HepG2 (cell line): ENCODE measurements around the gene IFIT1B. TPM values are rescaled to one million over a fixed set of nuclear protein-coding genes. Genes with fewer than 3 reads are reported as not detected.
A peak's percentile ranks its signal among the peaks of the same experiment; 100 is the strongest.

ENCODE experiments used
- GATAD2A ChIP-seq: IDR thresholded peaks from 2 replicates; pipeline ENCODE4 v1.6.1; 2016
- GMEB2 ChIP-seq: IDR thresholded peaks from 2 replicates; pipeline ENCODE4 v1.6.1; 2016; ENCODE audit warnings: missing biosample characterization, missing genetic modification reagents, low read depth
- HOXA7 ChIP-seq: sonication (generic); formaldehyde crosslinking; IDR thresholded peaks from 2 replicates; pipeline ENCODE4 v1.8.1; 2022; ENCODE audit warnings: mild to moderate bottlenecking, missing genetic modification reagents, moderate library complexity
- MED8 ChIP-seq: sonication (generic); formaldehyde crosslinking; IDR thresholded peaks from 2 replicates; pipeline ENCODE4 v1.8.1; 2023; ENCODE audit warnings: mild to moderate bottlenecking, missing genetic modification reagents; ENCODE audit not compliant: insufficient replicate concordance
- NFATC3 ChIP-seq: sonication (generic); formaldehyde crosslinking; IDR thresholded peaks from 2 replicates; pipeline ENCODE4 v1.5.1; 2020; ENCODE audit warnings: mild to moderate bottlenecking, missing genetic modification reagents
- PLSCR1 ChIP-seq: sonication (generic); formaldehyde crosslinking; IDR thresholded peaks from 2 replicates; pipeline ENCODE4 v1.5.0; 2020; ENCODE audit warnings: missing genetic modification reagents, mild to moderate bottlenecking, borderline replicate concordance
- RFX1 ChIP-seq: fragments of 450-650 bp; IDR thresholded peaks from 2 replicates; pipeline ENCODE4 v1.6.1; 2017
- ZBTB26 ChIP-seq: IDR thresholded peaks from 2 replicates; pipeline ENCODE4 v1.6.1; 2016; ENCODE audit warnings: missing compliant biosample characterization, missing genetic modification reagents, borderline replicate concordance
- ZGPAT ChIP-seq: IDR thresholded peaks from 2 replicates; pipeline ENCODE4 v1.6.1; 2016; ENCODE audit warnings: mild to moderate bottlenecking
- ZHX1 ChIP-seq: sonication (generic); formaldehyde crosslinking; IDR thresholded peaks from 2 replicates; pipeline ENCODE4 v1.8.1; 2022; ENCODE audit warnings: low read depth, mild to moderate bottlenecking, missing genetic modification reagents
- ZNF329 ChIP-seq: sonication (generic); formaldehyde crosslinking; IDR thresholded peaks from 2 replicates; pipeline ENCODE4 v1.9.0; 2021; ENCODE audit warnings: low read depth, mild to moderate bottlenecking, missing genetic modification reagents
- ZNF547 ChIP-seq: sonication (generic); formaldehyde crosslinking; IDR thresholded peaks from 2 replicates; pipeline ENCODE4 v1.5.1; 2020; ENCODE audit warnings: mild to moderate bottlenecking, missing genetic modification reagents
- ZNF646 ChIP-seq: sonication (generic); formaldehyde crosslinking; IDR thresholded peaks from 2 replicates; pipeline ENCODE4 v1.9.0; 2021; ENCODE audit warnings: mild to moderate bottlenecking, missing genetic modification reagents
- ZNF850 ChIP-seq: sonication (generic); formaldehyde crosslinking; conservative IDR thresholded peaks from 2 replicates; pipeline ENCODE4 v1.9.0; 2021; ENCODE audit warnings: mild to moderate bottlenecking, missing genetic modification reagents
- polyA plus RNA-seq, 8 experiments: library from polyadenylated mRNA; depleted of rRNA in 3 of 8; stranded (reverse) in 7 of 8; unstranded in 1 of 8; fragments of >200 nt; fragmentation: Illumina TruSeq in 4 of 8; extraction: Trizol in 4 of 8; gene quantifications; 2 replicates each; pipeline versions ENCODE4 v1.2.1 to v1.2.3, GENCODE V29; 2011 to 2016; ENCODE audit warnings: low read depth in 4 of 8, missing spikeins in 1 of 8, mixed read lengths in 1 of 8; ENCODE audit not compliant: insufficient read depth in 1 of 8
- total RNA-seq, 5 experiments: library from RNA; depleted of rRNA; stranded (reverse); fragments of >200 nt; fragmentation: Illumina TruSeq; extraction: Trizol; gene quantifications; 2 replicates each; pipeline ENCODE4 v1.2.3, GENCODE V29; 2016; ENCODE audit warnings: low read depth in 1 of 5

The IFIT1B gene
- total and polyA plus RNA-seq, 2 of the 13 experiments (the other 11 are each of a cell fraction or from before 2014, with no cell fraction given): not detected

- no peak for TF ChIP-seq ZHX1
- peak; percentile 69; the same call in 1 of the 2 replicates for TF ChIP-seq ZGPAT (CRISPR knock-in tag)
- no peak for TF ChIP-seq RFX1
- TF ChIP-seq ZNF646 (CRISPR knock-in tag): peak; percentile 93
- no peak for TF ChIP-seq ZNF850 (CRISPR knock-in tag)
- no peak for TF ChIP-seq NFATC3 (CRISPR knock-in tag)
- no peak for TF ChIP-seq MED8 (CRISPR knock-in tag)
- no peak for TF ChIP-seq ZNF547 (CRISPR knock-in tag)
- no peak for TF ChIP-seq PLSCR1
- peak; percentile 98 for TF ChIP-seq GATAD2A (CRISPR knock-in tag)
- TF ChIP-seq GMEB2 (CRISPR knock-in tag): no peak
- TF ChIP-seq HOXA7: no peak
- no peak; the same call in 1 of the 2 replicates for TF ChIP-seq ZBTB26 (CRISPR knock-in tag)
- no peak for TF ChIP-seq ZNF329 (CRISPR knock-in tag)
Observed at GRCh38 chr10:89373916-89374711, 3.7 kb upstream of the IFIT1B start (continued).
